GM10248 (cell line): ENCODE measurements around the gene ZBTB12.
A peak's percentile ranks its signal among the peaks of the same experiment; 100 is the strongest.

ENCODE experiments used
- CTCF ChIA-PET: fragments of 300-600 bp; sonication (Branson Sonifier 250); formaldehyde crosslinking; extraction: SDS; loops from one replicate; lab custom pipeline; 2021; ENCODE audit warnings: antibody characterized with exemption; lab: Yijun Ruan, JAX
- POLR2A ChIA-PET: fragments of 350-650 bp; sonication (Branson Sonifier 250); formaldehyde crosslinking; extraction: SDS; loops from one replicate; lab custom pipeline; 2020; ENCODE audit warnings: antibody characterized with exemption; lab: Yijun Ruan, JAX
- DNase-seq: peaks from one replicate; pipeline ENCODE4 v3.0.0; 2012; ENCODE audit errors: extremely low spot score
- TF ChIP-seq, protein P1 (sequence below): IDR thresholded peaks from 2 replicates; pipeline ENCODE4 v1.5.1; 2012; ENCODE audit warnings: mild to moderate bottlenecking, low read depth; ENCODE audit errors: extremely low read depth, missing control alignments, control extremely low read depth

ZBTB12 gene, protein sequence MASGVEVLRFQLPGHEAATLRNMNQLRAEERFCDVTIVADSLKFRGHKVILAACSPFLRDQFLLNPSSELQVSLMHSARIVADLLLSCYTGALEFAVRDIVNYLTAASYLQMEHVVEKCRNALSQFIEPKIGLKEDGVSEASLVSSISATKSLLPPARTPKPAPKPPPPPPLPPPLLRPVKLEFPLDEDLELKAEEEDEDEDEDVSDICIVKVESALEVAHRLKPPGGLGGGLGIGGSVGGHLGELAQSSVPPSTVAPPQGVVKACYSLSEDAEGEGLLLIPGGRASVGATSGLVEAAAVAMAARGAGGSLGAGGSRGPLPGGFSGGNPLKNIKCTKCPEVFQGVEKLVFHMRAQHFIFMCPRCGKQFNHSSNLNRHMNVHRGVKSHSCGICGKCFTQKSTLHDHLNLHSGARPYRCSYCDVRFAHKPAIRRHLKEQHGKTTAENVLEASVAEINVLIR

DNA sequence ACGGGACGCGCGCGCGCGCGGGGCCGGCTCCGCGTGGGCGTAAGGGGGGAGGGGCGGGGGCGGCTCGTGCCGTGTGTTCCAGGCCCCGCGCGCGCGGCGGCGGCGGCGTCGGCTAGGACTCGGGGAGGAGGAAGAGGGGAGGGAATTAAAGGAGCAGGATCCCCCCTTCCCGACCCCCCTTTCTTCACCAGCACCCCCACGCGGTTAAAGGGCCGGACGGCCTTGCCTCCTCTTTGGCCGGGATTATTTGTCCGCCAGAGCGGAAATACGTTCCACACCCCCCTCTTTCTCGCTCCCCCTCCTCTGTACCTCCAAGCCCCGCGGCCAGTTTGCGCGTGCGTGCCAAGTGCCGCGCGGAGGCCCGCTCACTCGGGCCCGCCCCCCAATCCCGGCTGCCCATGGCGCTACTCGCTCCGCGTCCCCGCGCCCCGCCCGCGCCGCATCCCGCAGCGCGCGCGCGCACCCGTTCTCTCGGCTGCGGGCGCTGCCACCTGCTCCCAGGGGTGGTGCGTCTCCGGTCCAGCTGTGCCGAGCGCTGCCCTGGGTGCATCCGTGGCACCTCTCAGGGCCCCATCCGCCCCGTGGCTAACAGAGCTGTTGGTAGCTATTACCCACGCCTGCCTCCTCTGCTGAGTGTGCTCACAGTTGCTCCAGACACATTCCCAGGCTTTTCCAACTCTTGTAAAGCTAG is at the start of gene ZBTB12:
ZBTB12 (minus strand) TSS at position 134 of the 691 bp plus-strand sequence. CDS start 781 bp downstream, outside the sequence.
- TF ChIP-seq, protein P1, sequence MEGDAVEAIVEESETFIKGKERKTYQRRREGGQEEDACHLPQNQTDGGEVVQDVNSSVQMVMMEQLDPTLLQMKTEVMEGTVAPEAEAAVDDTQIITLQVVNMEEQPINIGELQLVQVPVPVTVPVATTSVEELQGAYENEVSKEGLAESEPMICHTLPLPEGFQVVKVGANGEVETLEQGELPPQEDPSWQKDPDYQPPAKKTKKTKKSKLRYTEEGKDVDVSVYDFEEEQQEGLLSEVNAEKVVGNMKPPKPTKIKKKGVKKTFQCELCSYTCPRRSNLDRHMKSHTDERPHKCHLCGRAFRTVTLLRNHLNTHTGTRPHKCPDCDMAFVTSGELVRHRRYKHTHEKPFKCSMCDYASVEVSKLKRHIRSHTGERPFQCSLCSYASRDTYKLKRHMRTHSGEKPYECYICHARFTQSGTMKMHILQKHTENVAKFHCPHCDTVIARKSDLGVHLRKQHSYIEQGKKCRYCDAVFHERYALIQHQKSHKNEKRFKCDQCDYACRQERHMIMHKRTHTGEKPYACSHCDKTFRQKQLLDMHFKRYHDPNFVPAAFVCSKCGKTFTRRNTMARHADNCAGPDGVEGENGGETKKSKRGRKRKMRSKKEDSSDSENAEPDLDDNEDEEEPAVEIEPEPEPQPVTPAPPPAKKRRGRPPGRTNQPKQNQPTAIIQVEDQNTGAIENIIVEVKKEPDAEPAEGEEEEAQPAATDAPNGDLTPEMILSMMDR: no peak
- peak; percentile 94 for DNase-seq
- ChIA-PET CTCF (interaction anchor here (1.0 to 1.4 kb wide), 2 partner anchors 18 to 69 kb away, joined by 3 read pairs; no protein-coding TSS in a partner anchor), POLR2A (interaction anchor here (0.9 kb wide), 1 partner anchor 75 kb away, joined by 3 read pairs; the partner anchor contains the start of gene HSPA1B)

GRCh38 chr6:31949926-31950548 is 48.2 kb upstream of the ZBTB12 start:
- POLR2A ChIA-PET: no interaction called here
- no peak for DNase-seq
- CTCF ChIA-PET: interaction anchor here (1.1 to 5.0 kb wide), 2 partner anchors 10 to 22 kb away, joined by 3 to 35 read pairs; partner anchors contain the start of gene DXO
- TF ChIP-seq, protein P1: no peak

DNA sequence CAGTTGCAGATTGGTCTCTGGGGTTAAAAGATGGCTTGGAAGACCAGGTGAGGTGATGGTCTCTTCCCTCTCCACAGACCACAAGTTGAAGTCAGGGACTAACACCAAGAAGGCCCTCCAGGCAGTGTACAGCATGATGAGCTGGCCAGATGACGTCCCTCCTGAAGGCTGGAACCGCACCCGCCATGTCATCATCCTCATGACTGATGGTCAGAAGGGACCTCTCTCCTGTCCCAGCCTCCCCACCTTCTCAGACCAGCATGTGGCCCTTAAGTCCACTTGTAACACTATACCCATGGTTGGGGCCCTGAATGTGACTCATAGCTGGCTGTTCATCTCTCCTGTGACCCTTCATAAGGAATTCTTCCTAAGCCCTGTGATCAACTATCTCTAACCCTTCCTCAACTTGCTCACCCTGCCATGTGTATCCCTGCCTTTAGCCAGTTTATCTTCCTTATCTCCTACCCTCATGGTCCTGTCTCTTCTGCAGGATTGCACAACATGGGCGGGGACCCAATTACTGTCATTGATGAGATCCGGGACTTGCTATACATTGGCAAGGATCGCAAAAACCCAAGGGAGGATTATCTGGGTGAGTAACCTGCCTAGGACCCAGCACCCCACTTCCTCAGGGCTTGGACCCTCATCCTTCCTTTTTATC is 47.0 kb upstream of the ZBTB12 start:
- TF ChIP-seq, protein P1: no peak
- ChIA-PET CTCF (interaction anchor here (1.3 kb wide), 1 partner anchor 28 kb away, joined by 4 read pairs; no protein-coding TSS in a partner anchor), POLR2A (no interaction called here)
- DNase-seq: no peak

- TF ChIP-seq, protein P1: no peak
- ChIA-PET CTCF (interaction anchor here (1.3 kb wide), 1 partner anchor 27 kb away, joined by 4 read pairs; no protein-coding TSS in a partner anchor), POLR2A (no interaction called here)
- no peak for DNase-seq
Measured at GRCh38 chr6:31948306-31948705, 46.4 kb upstream of the ZBTB12 start.

GRCh38 chr6:31947864-31948263 is 46.0 kb upstream of the ZBTB12 start:
- ChIA-PET POLR2A (no interaction called here), CTCF (interaction anchor here (1.3 kb wide), 1 partner anchor 27 kb away, joined by 4 read pairs; no protein-coding TSS in a partner anchor)
- DNase-seq: no peak
- TF ChIP-seq, protein P1: no peak
